Stimulated activated CD4-positive, alpha-beta T cell treated with anti-CD3 and anti-CD28 coated beads, Interleukin-4, amount 100 ng/mL, for 1 hour (primary cell): ENCODE results near the gene RRP1B.
"Not testable (repeated sequence)": the region's sequence is repeated elsewhere in the genome, so short reads cannot be mapped to it uniquely, and the experiment has no call there.

Experiments
- DNase-seq: peaks from one replicate; pipeline ENCODE4 v3.0.0-alpha.2; 2020

The RRP1B gene

GRCh38 chr21:43679951-43680350 lies 20.6 kb downstream of the RRP1B start:
- no peak for DNase-seq

DNA sequence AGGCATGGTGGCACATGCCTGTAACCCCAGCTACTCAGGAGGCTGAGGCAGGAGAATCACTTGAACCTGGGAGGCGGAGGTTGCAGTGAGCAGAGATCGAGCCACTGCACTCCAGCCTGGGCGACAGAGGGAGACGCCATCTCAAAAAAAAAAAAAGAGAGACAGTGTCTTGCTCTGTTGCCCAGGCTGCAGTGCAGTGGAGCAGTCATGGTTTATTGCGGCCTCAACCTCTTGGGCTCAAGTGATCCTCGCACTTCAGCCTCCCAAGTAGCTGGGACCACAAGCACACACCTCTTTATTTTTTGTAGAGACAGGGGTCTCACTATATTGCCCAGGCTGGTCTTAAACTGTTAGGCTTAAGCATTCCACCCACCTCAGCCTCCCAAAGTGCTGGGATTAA lies 21.1 kb downstream of the RRP1B start:
- not testable (repeated sequence) for DNase-seq

GRCh38 chr21:43681650-43682049 lies 22.3 kb downstream of the RRP1B start:
- no peak for DNase-seq

- no peak for DNase-seq
These were observed 25.1 kb downstream of the RRP1B start for GRCh38 chr21:43684424-43684823.

GRCh38 chr21:43686811-43687565 lies 27.6 kb downstream of the RRP1B start:
- no peak for DNase-seq

DNA sequence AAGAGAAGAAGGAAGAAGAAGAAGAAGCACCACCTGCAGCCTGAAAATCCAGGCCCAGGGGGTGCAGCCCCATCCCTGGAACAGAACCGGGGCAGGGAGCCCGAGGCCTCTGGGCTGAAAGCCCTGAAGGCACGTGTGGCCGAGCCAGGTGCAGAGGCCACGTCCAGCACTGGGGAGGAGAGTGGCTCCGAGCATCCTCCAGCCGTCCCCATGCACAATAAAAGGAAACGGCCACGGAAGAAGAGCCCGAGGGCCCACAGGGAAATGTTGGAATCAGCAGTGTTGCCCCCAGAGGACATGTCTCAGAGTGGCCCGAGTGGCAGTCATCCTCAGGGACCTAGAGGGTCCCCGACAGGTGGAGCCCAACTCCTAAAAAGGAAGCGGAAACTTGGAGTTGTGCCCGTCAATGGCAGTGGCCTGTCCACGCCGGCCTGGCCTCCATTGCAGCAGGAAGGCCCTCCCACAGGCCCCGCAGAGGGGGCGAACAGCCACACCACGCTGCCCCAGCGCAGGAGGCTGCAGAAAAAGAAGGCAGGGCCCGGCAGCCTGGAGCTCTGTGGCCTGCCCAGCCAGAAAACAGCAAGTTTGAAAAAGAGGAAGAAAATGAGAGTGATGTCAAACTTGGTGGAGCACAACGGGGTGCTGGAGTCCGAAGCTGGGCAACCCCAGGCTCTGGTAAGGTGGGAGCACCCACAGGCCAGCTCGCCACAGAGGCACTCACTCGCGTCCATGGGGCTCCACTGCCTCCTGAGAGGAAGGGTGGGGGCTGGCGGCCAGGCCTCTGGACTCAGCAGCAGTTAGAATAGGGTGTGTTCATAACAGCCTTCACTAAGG lies 28.4 kb downstream of the RRP1B start:
- DNase-seq: no peak

- DNase-seq: no peak
These were observed 29.5 kb downstream of the RRP1B start for GRCh38 chr21:43688906-43689305.

GRCh38 chr21:43689556-43690337 lies 30.4 kb downstream of the RRP1B start:
- DNase-seq: no peak

- DNase-seq: no peak
These were observed 31.0 kb downstream of the RRP1B start for GRCh38 chr21:43690346-43690745.

GRCh38 chr21:43691086-43691795 lies 31.9 kb downstream of the RRP1B start:
- no peak for DNase-seq

GRCh38 chr21:43691801-43692200 lies 32.4 kb downstream of the RRP1B start:
- no peak for DNase-seq

GRCh38 chr21:43692949-43693348 lies 33.6 kb downstream of the RRP1B start:
- no peak for DNase-seq

DNA sequence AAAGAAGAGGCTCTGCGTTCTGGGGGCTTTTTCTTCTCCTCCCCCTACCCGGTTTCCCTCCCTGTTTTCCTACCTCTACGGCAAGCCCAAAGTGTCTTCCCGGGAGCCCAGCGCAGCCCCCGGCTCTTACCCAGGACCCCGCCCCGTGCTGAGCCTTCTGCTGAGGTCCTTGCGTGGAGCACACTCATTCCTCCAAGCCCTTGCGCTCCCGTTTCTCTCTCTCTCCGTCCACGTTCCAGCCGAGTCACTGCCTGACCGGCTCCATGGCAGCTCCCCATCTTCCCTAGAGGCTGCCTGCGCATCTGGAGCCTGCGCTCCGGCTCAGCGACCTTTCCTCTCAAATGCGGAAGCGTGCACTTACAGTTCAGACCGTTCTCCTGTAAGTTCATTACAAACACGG lies 34.6 kb downstream of the RRP1B start:
- DNase-seq: no peak

DNA sequence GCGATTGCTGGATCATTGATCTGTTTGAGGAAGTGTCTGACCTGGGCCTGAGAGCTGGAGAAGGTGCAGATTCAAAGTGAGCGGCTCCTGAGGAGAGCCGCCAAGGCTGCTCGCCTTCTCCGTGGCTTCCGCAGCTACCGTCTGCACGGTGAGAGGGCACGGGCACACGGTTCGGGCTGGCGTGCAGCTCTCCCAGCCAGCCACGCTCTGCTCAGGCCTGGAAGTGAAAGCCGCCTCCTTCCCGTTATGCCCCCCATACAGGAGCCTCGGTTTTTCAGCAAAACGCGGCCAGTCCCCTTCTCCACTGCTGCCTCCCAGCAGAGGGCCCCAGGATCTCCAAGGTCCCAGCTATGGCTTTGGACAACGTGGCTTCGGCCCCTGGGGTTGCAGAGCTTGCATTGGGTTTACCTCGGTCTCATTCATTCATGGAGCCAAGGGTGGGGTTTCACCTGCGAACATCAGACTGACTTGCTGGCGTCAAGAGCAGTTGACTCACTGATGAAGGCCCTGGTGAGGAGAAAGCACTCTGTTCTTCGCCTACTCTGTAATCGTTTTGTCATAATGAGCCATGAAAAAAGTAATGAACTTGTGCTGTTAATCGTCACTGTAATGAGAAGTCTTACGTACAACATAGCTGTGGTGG lies 35.2 kb downstream of the RRP1B start:
- no peak for DNase-seq

DNA sequence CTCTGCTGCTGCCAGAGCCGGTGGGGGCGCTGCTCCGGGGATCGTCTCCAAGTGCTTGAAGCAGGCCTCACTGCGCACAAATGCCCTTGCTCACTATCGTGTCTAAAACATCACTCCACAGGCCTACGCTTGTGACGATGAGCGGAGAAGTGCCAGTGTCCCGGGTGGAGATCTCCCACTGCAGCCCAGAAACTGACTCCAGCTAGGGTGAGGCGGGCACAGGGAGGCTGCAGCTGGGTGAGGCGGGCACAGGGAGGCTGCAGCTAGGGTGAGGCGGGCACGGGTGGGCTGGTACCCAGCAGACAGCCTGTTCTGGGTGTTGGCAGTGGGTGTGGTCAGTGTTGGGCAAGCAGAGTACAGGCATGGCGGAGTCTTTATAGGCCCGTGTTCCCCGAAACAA lies 36.9 kb downstream of the RRP1B start:
- no peak for DNase-seq

DNA sequence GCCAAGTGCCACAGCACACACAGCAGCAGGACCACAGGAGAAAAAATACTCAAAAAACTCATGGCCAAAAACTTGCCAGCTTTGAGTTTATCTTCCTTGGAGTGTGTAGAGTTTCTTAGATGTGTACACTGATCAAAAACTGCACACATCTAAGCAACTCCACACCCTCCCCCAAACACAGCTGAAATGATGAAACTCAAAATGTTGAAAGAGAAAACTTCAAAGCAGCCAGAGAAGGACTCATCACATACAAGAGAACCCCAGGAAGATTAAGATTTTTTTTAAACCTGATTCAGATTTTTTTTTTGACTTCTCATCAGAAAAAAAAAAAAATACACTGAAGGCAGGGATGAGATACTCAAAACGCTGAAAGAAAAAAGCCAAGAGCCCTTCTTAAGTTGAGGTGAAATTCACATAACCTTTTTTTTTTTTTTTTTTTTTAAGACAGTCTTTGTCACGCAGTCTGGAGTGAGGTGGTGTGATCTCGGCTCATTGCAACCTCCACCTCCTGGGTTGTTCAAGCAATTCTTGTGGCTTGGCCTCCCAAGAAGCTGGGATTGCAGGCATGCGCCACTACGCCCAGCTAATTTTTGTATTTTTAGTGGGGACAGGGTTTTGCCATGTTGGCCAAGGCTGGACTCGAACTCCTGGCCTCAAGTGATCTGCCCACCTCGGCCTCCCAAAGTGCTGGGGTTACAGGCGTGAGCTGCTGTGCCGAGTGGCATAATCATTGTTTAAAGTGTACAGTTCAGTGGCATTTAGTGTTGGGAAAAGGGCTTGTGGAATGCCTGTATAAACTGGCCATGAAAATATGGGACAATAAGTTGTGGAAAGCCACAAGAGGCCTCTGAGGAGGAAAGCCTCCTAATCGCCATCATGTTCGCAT lies 38.6 kb downstream of the RRP1B start:
- DNase-seq: no peak

- DNase-seq: not testable (repeated sequence)
These were observed 40.1 kb downstream of the RRP1B start for GRCh38 chr21:43699492-43699777.

DNA sequence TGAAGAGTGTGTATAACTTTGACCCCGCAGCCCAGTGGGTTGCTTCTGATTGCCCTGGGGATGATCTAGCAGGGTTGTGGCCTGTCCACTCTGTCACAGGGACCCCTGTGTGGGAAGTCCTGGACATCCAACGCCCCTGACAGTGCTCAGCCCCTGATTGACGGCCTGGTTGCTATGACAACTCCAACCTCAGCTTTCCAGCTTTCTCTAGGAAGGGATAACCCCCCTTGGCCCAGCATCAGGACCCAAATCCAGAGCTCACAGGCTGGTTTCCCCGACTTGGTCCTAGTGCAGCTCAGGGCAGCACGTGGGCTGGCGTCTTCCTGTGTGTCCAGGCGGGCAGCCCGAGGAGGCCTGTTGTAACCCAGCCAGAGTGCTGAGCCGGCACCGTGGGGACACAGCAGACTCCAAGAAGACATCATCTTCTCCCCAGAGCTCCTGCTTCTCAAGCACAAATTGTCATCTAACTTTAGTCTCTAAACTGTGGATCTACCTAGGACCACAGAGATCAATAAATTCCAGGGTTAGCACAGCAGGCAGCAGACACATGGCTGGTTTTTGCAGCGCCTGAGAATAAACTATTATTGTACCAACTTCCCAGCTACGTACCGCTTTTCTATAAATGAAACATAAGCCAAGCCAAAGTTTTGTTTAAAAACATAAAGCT lies 40.7 kb downstream of the RRP1B start:
- no peak for DNase-seq

DNA sequence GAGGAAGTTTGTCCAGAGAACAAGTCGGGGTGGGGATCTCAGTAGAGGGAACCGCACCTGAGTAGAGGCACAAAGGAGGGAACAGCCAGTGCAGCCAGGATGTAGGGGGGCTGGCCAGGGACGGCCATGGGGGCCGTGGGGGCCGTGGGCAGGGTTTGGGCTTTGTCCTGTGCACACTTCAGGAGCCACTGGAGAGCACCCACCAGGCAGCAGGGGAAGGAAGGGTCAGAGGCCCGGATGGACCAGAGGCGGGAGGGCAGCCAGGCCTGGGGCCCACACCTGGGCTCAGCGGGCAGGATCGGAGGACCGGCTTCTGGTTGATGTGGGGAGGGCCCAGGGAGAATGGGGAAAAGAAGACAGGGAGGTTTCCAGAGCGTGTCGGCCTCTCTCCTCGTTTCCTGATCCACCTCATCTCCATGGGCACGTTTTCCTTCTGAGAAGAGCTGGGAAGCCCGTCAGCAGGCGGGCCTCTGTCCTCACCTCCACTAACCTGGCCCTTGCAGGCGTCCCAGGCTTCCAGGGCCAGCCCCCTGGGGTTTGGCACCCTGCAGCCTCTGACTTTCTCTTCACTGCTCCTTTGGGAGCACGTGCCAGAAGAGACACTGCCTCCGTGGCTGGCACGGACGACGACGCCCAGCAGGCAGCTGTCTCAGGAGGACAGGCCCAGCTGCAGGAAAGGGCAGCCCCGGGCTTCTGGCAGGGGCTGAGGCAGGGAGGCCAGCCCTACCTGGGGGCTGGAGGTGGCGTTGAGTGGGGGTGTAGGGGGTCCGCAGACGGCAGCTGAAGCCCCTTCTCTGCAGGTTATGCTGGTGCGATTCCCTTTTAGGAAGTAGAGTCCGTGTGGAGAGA lies 42.8 kb downstream of the RRP1B start:
- DNase-seq: no peak

- no peak for DNase-seq
These were observed 43.4 kb downstream of the RRP1B start for GRCh38 chr21:43702785-43703034.
